H1 (cell line): Measurements from ENCODE around the gene FGGY. TPM values are rescaled to one million over a fixed set of nuclear protein-coding genes. Genes with fewer than 3 reads are reported as not detected.

ENCODE experiments used
- CTCF ChIA-PET: fragments of 300-600 bp; sonication (Branson Sonifier 250); formaldehyde crosslinking; loops from one replicate; lab custom pipeline; 2021; ENCODE audit not compliant: partially characterized antibody; lab: Charles Lee
- POLR2A ChIA-PET: fragments of 300-600 bp; sonication (Branson Sonifier 250); formaldehyde crosslinking; loops from one replicate; lab custom pipeline; 2021; ENCODE audit warnings: inconsistent platforms; ENCODE audit not compliant: partially characterized antibody; lab: Charles Lee
- DNase-seq, 2 experiments: peaks; one replicate each; pipeline versions ENCODE4 v3.0.0 to v3.0.0-alpha.2; 2010 to 2022; ENCODE audit warnings: low spot score in 2 of 2, low read depth in 1 of 2, mixed read lengths in 1 of 2
- FAIRE-seq: peaks from 2 replicates; lab custom pipeline; 2011; peaks lifted over from hg19 to GRCh38; lab: Jason Lieb, UNC
- H2AFZ ChIP-seq: 2 replicates; pipeline ENCODE4 v1.8.1; 2012; ENCODE audit warnings: low read length, inconsistent platforms
- H2AK5ac ChIP-seq: 2 replicates; pipeline ENCODE4 v1.6.1; 2013; ENCODE audit warnings: low read depth, low read length
- H2BK120ac ChIP-seq: replicated peaks from 2 replicates; pipeline ENCODE3; 2013; ENCODE audit warnings: low read depth, low read length, inconsistent platforms
- H2BK12ac ChIP-seq: 2 replicates; pipeline ENCODE4 v1.6.1; 2013; ENCODE audit warnings: low read depth, low read length
- H2BK15ac ChIP-seq: 2 replicates; pipeline ENCODE4 v1.6.1; 2013; ENCODE audit warnings: low read length
- H2BK20ac ChIP-seq: 2 replicates; pipeline ENCODE4 v1.6.1; 2013; ENCODE audit warnings: low read length
- H2BK5ac ChIP-seq: 2 replicates; pipeline ENCODE4 v1.6.1; 2013; ENCODE audit warnings: low read depth, low read length
- H3K14ac ChIP-seq: 2 replicates; pipeline ENCODE4 v1.6.1; 2013; ENCODE audit warnings: inconsistent platforms; ENCODE audit not compliant: insufficient read length
- H3K18ac ChIP-seq: 2 replicates; pipeline ENCODE4 v1.6.1; 2013; ENCODE audit warnings: low read length; ENCODE audit errors: extremely low read depth
- H3K23ac ChIP-seq: 2 replicates; pipeline ENCODE4 v1.6.1; 2013; ENCODE audit warnings: inconsistent platforms; ENCODE audit not compliant: insufficient read length
- H3K23me2 ChIP-seq: 2 replicates; pipeline ENCODE4 v1.6.1; 2013; ENCODE audit warnings: low read depth, low read length
- H3K27ac ChIP-seq: 2 replicates; pipeline ENCODE4 v1.6.1; 2011; ENCODE audit warnings: low read depth, low read length, inconsistent platforms
- H3K27me3 ChIP-seq, 4 experiments: replicated peaks in 1 of 4; 1 replicate in 1 of 4; 2 replicates in 3 of 4; pipeline versions ENCODE4 v1.6.1 to v1.8.1; 2011 to 2013; ENCODE audit warnings: low read length in 3 of 4, mild to moderate bottlenecking in 3 of 4, inconsistent platforms in 2 of 4, mixed read lengths in 2 of 4, moderate library complexity in 1 of 4; ENCODE audit not compliant: control insufficient read depth in 3 of 4, insufficient read depth in 3 of 4; ENCODE audit errors: extremely low read depth in 1 of 4
- H3K36me3 ChIP-seq, 4 experiments: 2 replicates each; pipeline versions ENCODE4 v1.6.1 to v1.8.1; 2011 to 2013; ENCODE audit warnings: mild to moderate bottlenecking in 4 of 4, low read length in 3 of 4, moderate library complexity in 2 of 4, control low read depth in 1 of 4, inconsistent platforms in 1 of 4; ENCODE audit not compliant: insufficient read depth in 4 of 4, control insufficient read depth in 2 of 4
- H3K4ac ChIP-seq: replicated peaks from 2 replicates; pipeline ENCODE3; 2013; ENCODE audit warnings: low read length, low read depth, mixed read lengths, inconsistent platforms; ENCODE audit not compliant: insufficient read length
- H3K4me1 ChIP-seq, 4 experiments: replicated peaks in 1 of 4; 1 replicate in 1 of 4; 2 replicates in 3 of 4; pipeline versions ENCODE4 v1.6.1 to v1.8.1; 2011 to 2013; ENCODE audit warnings: low read length in 3 of 4, inconsistent platforms in 2 of 4, mixed read lengths in 1 of 4; ENCODE audit not compliant: insufficient read depth in 4 of 4, control insufficient read depth in 3 of 4
- H3K4me2 ChIP-seq, 2 experiments: 2 replicates each; pipeline versions ENCODE4 v1.6.1 to v1.8.1; 2011 to 2013; ENCODE audit warnings: low read depth in 2 of 2, low read length in 2 of 2, control low read depth in 1 of 2, inconsistent platforms in 1 of 2, mild to moderate bottlenecking in 1 of 2; ENCODE audit not compliant: insufficient read depth in 1 of 2
- H3K4me3 ChIP-seq, 4 experiments: fragments of 200-600, 300-600 bp in 1 of 4; sonication (generic), shearing (Covaris generic), sonication (Bioruptor Twin) in 1 of 4; 2 replicates each; pipeline versions ENCODE4 v1.5.1 to v1.8.1; 2011 to 2016; ENCODE audit warnings: low read length in 4 of 4, low read depth in 3 of 4, control low read depth in 2 of 4, inconsistent platforms in 2 of 4, mild to moderate bottlenecking in 2 of 4, mixed read lengths in 1 of 4, moderate library complexity in 1 of 4; ENCODE audit not compliant: insufficient read depth in 2 of 4; ENCODE audit errors: extremely low read depth in 1 of 4
- H3K56ac ChIP-seq: replicated peaks from 2 replicates; pipeline ENCODE3; 2013; ENCODE audit warnings: low read depth, mild to moderate bottlenecking, mixed read lengths, low read length, inconsistent platforms; ENCODE audit not compliant: insufficient read length
- H3K79me1 ChIP-seq: 2 replicates; pipeline ENCODE4 v1.6.1; 2013; ENCODE audit warnings: low read depth, low read length, control low read depth
- H3K79me2 ChIP-seq, 2 experiments: 2 replicates each; pipeline versions ENCODE4 v1.6.1 to v1.8.1; 2012 to 2013; ENCODE audit warnings: low read length in 2 of 2, mild to moderate bottlenecking in 2 of 2, inconsistent platforms in 1 of 2; ENCODE audit not compliant: insufficient read depth in 2 of 2, control insufficient read depth in 1 of 2
- H3K9ac ChIP-seq, 4 experiments: replicated peaks in 1 of 4; 1 replicate in 1 of 4; 2 replicates in 3 of 4; pipeline versions ENCODE4 v1.6.1 to v1.8.1; 2011 to 2013; ENCODE audit warnings: low read depth in 3 of 4, low read length in 3 of 4, control low read depth in 2 of 4, mild to moderate bottlenecking in 2 of 4, moderate library complexity in 2 of 4, inconsistent platforms in 1 of 4; ENCODE audit errors: extremely low read depth in 1 of 4
- H3K9me3 ChIP-seq, 2 experiments: 2 replicates each; pipeline versions ENCODE4 v1.6.1 to v1.8.1; 2012 to 2013; ENCODE audit warnings: mild to moderate bottlenecking in 2 of 2, moderate library complexity in 2 of 2, control low read depth in 1 of 2, inconsistent platforms in 1 of 2, low read depth in 1 of 2, low read length in 1 of 2, mixed read lengths in 1 of 2; ENCODE audit not compliant: insufficient read depth in 2 of 2
- H4K20me1 ChIP-seq, 2 experiments: replicated peaks in 1 of 2; 2 replicates each; pipeline versions ENCODE3 to v1.8.1; 2011 to 2013; ENCODE audit warnings: inconsistent platforms in 2 of 2, low read length in 2 of 2, mild to moderate bottlenecking in 1 of 2; ENCODE audit not compliant: insufficient read depth in 2 of 2, control insufficient read depth in 1 of 2
- H4K5ac ChIP-seq: 2 replicates; pipeline ENCODE4 v1.6.1; 2013; ENCODE audit warnings: low read length, low read depth, mixed read lengths, inconsistent platforms; ENCODE audit not compliant: insufficient read length
- H4K8ac ChIP-seq: 2 replicates; pipeline ENCODE4 v1.8.0; 2013; ENCODE audit warnings: mild to moderate bottlenecking, moderate library complexity, low read length, inconsistent platforms; ENCODE audit not compliant: insufficient read depth; ENCODE audit errors: extremely low read depth
- H4K91ac ChIP-seq: replicated peaks from 2 replicates; pipeline ENCODE3; 2013; ENCODE audit warnings: low read length, mixed read lengths, inconsistent platforms; ENCODE audit not compliant: insufficient read length
- EGR1 ChIP-seq: IDR thresholded peaks from 2 replicates; pipeline ENCODE4 v1.6.1; 2011; ENCODE audit warnings: low read depth, low read length, borderline replicate concordance
- EZH2 ChIP-seq: fragments of 200-600 bp; sonication (generic); IDR thresholded peaks from 2 replicates; pipeline ENCODE4 v1.7.1; 2012; ENCODE audit warnings: low read depth, mild to moderate bottlenecking, moderate library complexity, low read length, inconsistent platforms; ENCODE audit not compliant: severe bottlenecking
- MAFK ChIP-seq: IDR thresholded peaks from 2 replicates; pipeline ENCODE4 v1.6.1; 2012; ENCODE audit warnings: low read depth, mild to moderate bottlenecking, improper control_type of control experiment, low read length
- RAD21 ChIP-seq, 2 experiments: IDR thresholded peaks in 1 of 2; conservative IDR thresholded peaks in 1 of 2; 2 replicates each; pipeline ENCODE4 v1.6.1; 2011; ENCODE audit warnings: low read depth in 2 of 2, low read length in 2 of 2, improper control_type of control experiment in 1 of 2, inconsistent platforms in 1 of 2, mild to moderate bottlenecking in 1 of 2, moderate library complexity in 1 of 2
- TBP ChIP-seq: IDR thresholded peaks from 2 replicates; pipeline ENCODE4 v1.6.1; 2011; ENCODE audit warnings: low read depth, low read length, improper control_type of control experiment
- TCF12 ChIP-seq: IDR thresholded peaks from 2 replicates; pipeline ENCODE4 v1.6.1; 2011; ENCODE audit warnings: low read depth, mild to moderate bottlenecking, low read length
- WGBS, 2 experiments: shearing (Covaris generic) in 1 of 2; methylation state at CpG; one replicate each; pipeline versions ENCODE4 v1.1.6 to v1.1.7; 2013 to 2015; ENCODE audit warnings: low lambda C conversion rate in 2 of 2, mixed read lengths in 2 of 2, inconsistent platforms in 1 of 2, low coverage in 1 of 2, missing lambda C conversion rate in 1 of 2; ENCODE audit not compliant: insufficient replicate concordance in 2 of 2, insufficient coverage in 1 of 2, insufficient read length in 1 of 2; ENCODE audit errors: extremely low coverage in 1 of 2, missing lambda C conversion rate in 1 of 2; 5-methylcytosine and 5-hydroxymethylcytosine counted together
- polyA plus RNA-seq, 7 experiments: library from polyadenylated mRNA; depleted of rRNA in 3 of 7; stranded (reverse) in 5 of 7; unstranded in 2 of 7; fragments of >200 nt in 5 of 7; fragments of 200-250 nt in 2 of 7; gene quantifications; 1 replicate in 5 of 7; 2 replicates in 1 of 7; 4 replicates in 1 of 7; pipeline versions ENCODE4 v1.2.1 to v1.2.3, GENCODE V29; 2011 to 2013; ENCODE audit warnings: missing spikeins in 2 of 7, mixed read lengths in 2 of 7
- total RNA-seq: library from RNA; stranded (reverse); fragmentation: NEBNext Ultra II Directional; extraction: Animal tissue kit (Norgen Biotek cat#: 25700); gene quantifications from 2 replicates; pipeline ENCODE4 v1.2.1, GENCODE V29; 2021

Gene FGGY
- total and polyA plus RNA-seq, 2 of the 8 experiments (the other 6 are each of a cell fraction or from before 2014, with no cell fraction given) = 10.3 to 12.5 TPM

GRCh38 chr1:59671953-59672305 lies 375.0 kb downstream of the FGGY start:
- no peaks in the 10 kb centered on the region for H3K9me3 ChIP-seq
- ChIA-PET CTCF (interaction anchor here (1.6 kb wide), 1 partner anchor 27 kb away, joined by 3 read pairs; no protein-coding TSS in a partner anchor), POLR2A (no interaction called here)
- H4K8ac ChIP-seq = no peak overlapping the region
- no peak overlapping the region for H3K4me3 ChIP-seq
- FAIRE-seq (no peak), DNase-seq (no peak)
- H2AFZ ChIP-seq = no peak overlapping the region
- no peaks in the 10 kb centered on the region for H3K27me3 ChIP-seq
- TF ChIP-seq RAD21 (IDR thresholded peaks at IDR 0.05 in 1 of 2, conservative IDR thresholded peaks at IDR 0.05 in 1 of 2; ENCODE audit: low read depth in 2 of 2, low read length in 2 of 2) = no peak
- TF ChIP-seq EGR1 = no peak
- no peak for TF ChIP-seq MAFK
- TF ChIP-seq EZH2 = no peak
- no peak for TF ChIP-seq TCF12
- TF ChIP-seq TBP = no peak
- no peak overlapping the region for H2BK15ac ChIP-seq
- no peaks in the 10 kb centered on the region for H3K79me2 ChIP-seq
- peak overlapping the region; percentile 16 for H2BK120ac ChIP-seq
- H3K36me3 ChIP-seq = no peaks in the 10 kb centered on the region
- H3K9ac ChIP-seq = no peak overlapping the region
- no peak overlapping the region for H3K23ac ChIP-seq
- no peaks in the 10 kb centered on the region for H4K20me1 ChIP-seq
- no peak overlapping the region for H3K14ac ChIP-seq
- H3K4ac ChIP-seq = no peak overlapping the region
- H2AK5ac ChIP-seq = 0 out of 2 replicates have a peak overlapping the region, but pooled peaks have one; percentile 41
- peaks cover 4 to 16% (median 11%) of the 10 kb centered on the region in 4 experiments; a peak in 6 of 7 replicates for H3K4me1 ChIP-seq
- no peak overlapping the region for H3K56ac ChIP-seq
- H2BK5ac ChIP-seq = peak overlapping the region; percentile 25; the same call in 1 of the 2 replicates
- H2BK20ac ChIP-seq = peak overlapping the region; percentile 86
- no peaks in the 10 kb centered on the region; the same call in 1 of the 2 replicates for H3K79me1 ChIP-seq
- no peak overlapping the region for H4K91ac ChIP-seq
- H3K27ac ChIP-seq = no peak overlapping the region
- no peaks in the 10 kb centered on the region for H3K23me2 ChIP-seq
- 0 out of 2 replicates have a peak overlapping the region, but pooled peaks have one; percentile 40 for H3K18ac ChIP-seq
- no peak overlapping the region for H4K5ac ChIP-seq
- no peak overlapping the region for H3K4me2 ChIP-seq
- peak overlapping the region; percentile 89 for H2BK12ac ChIP-seq
- 83% methylated on average over 4 of the region's 4 CpGs; no CpG with 5 or more reads in 1 of the 2 experiments for WGBS, 2 experiments
